Measurements from ENCODE around the gene LRIG3.

GRCh38 chr12:58882826-58883225 lies 37.5 kb downstream of the LRIG3 start:
- TF ChIP-seq POLR2A (IDR thresholded peaks at IDR 0.05): no peak
- TF ChIP-seq CTCF (IDR thresholded peaks at IDR 0.05): no peak
